ENCODE data around the gene FANCE. TPM values are rescaled to one million over a fixed set of nuclear protein-coding genes. Genes with fewer than 3 reads are reported as not detected.

Gene FANCE
- total RNA-seq, 1 donor from 2014 or later = 9.3 TPM

DNA sequence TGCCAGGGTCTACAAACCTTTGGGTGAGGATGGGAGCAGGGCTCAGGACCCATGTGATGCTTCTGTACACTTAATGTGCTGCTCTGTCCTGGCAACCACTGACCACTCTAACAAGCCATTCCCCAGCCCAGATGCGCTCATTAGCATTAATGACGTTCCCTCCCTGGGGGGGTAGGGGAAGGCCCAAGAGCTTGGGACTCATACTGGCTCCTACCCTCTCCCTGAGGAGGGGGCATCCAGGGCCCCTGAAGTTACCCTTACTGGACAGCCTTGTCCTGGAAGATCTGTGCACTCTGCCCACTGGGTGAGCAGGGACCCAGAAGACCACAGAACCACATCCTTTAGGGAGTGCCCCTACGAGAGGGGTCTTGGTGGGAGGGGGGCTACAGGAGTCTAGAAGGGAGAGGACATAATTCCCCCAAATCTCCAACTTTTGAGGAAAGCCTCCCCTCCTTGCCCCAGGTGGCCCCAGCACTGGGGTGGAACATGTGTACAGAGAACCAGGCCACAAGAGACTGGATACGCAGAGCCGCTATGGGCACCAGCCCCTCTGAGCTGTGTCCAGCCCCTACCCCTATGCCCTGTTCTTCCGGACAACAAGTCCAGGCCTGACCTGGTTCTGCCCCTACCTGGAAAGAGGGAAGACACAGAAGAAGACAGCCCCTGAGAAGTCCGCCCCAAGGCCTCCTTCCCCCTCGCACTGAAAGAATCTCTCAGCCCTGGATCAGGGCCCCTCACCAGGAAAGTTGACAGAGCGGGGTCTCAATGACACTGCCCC lies 43.3 kb downstream of the FANCE start:
- H3F3A ChIP-seq (ENCODE audit: low read depth) = peaks cover 28% of the 10 kb centered on the region
- no peaks in the 10 kb centered on the region for H3K9me3 ChIP-seq (ENCODE audit: low read depth)
- no peak for DNase-seq (ENCODE audit: low spot score)
- Mint-ChIP-seq H3K27ac (peak overlapping the region; percentile 94), H3K9me3 (no peaks in the 10 kb centered on the region), H3K4me1 (peaks cover 62% of the 10 kb centered on the region), H3K27me3 (ENCODE audit: insufficient read depth, low read depth) (peaks cover 21% of the 10 kb centered on the region), H3K4me3 (peak overlapping the region; percentile 90), H3K36me3 (peaks cover 4% of the 10 kb centered on the region)
- H3K36me3 ChIP-seq = no peaks in the 10 kb centered on the region
- H3K9ac ChIP-seq = no peak overlapping the region
- H2AFZ ChIP-seq (replicated peaks) = no peak overlapping the region
- H3K4me3 ChIP-seq = peak overlapping the region; percentile 80
- peak overlapping the region; percentile 89 for H3K4me2 ChIP-seq
- peaks cover 58% of the 10 kb centered on the region for H3K4me1 ChIP-seq
- H3K79me2 ChIP-seq (ENCODE audit: low read depth) = peaks cover 44% of the 10 kb centered on the region
- peaks cover 24% of the 10 kb centered on the region for H3K27me3 ChIP-seq
- TF ChIP-seq, protein P1, sequence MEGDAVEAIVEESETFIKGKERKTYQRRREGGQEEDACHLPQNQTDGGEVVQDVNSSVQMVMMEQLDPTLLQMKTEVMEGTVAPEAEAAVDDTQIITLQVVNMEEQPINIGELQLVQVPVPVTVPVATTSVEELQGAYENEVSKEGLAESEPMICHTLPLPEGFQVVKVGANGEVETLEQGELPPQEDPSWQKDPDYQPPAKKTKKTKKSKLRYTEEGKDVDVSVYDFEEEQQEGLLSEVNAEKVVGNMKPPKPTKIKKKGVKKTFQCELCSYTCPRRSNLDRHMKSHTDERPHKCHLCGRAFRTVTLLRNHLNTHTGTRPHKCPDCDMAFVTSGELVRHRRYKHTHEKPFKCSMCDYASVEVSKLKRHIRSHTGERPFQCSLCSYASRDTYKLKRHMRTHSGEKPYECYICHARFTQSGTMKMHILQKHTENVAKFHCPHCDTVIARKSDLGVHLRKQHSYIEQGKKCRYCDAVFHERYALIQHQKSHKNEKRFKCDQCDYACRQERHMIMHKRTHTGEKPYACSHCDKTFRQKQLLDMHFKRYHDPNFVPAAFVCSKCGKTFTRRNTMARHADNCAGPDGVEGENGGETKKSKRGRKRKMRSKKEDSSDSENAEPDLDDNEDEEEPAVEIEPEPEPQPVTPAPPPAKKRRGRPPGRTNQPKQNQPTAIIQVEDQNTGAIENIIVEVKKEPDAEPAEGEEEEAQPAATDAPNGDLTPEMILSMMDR (IDR thresholded peaks at IDR 0.05) = no peak
- TF ChIP-seq EZH2phosphoT487 (IDR thresholded peaks at IDR 0.05) (no peak), EZH2 (IDR thresholded peaks at IDR 0.05) (no peak)
- H4K20me1 ChIP-seq (ENCODE audit: low read depth) = peaks cover 57% of the 10 kb centered on the region
- H3K27ac ChIP-seq = no peak overlapping the region

DNA sequence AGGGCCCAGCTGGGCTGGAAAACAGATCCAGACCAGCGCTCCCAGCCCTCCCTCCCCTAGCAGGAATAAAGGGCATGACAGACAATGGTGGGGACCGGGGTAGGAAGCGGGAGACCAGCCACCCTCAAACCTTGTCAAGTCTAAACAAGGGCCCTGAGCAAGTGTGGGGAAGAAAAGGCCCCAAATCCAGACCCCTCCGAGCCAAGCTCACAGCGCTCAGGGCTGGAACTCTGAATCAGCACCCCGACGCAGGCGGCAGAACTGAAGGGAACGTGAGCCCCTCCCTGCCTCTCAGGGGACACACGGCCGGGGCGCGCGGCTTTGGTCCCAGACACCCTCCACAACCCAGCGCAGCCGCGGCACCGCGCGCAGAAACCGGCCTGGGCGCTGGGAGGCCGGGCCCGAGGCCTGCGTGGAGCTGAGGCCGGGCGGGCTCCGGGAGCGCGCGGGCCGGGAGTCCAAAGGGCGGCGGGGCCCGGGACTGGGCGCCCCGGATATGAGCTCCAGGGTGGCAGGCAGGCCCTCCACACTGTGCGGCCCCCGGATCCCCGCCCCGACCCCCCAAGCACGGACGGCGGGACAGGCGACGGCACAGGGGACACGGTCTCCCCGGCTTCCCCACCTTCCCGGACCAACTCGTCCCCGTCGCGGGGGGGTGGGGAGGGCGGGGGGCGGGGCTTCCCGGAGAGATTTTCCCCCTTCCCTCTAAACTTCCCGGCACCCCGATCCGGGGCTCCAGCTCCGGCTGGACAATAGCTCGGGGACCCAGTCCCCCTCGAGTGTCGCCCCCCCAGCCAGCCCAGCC lies 44.1 kb downstream of the FANCE start:
- peaks cover 38% of the 10 kb centered on the region for H3K79me2 ChIP-seq (ENCODE audit: low read depth)

DNA sequence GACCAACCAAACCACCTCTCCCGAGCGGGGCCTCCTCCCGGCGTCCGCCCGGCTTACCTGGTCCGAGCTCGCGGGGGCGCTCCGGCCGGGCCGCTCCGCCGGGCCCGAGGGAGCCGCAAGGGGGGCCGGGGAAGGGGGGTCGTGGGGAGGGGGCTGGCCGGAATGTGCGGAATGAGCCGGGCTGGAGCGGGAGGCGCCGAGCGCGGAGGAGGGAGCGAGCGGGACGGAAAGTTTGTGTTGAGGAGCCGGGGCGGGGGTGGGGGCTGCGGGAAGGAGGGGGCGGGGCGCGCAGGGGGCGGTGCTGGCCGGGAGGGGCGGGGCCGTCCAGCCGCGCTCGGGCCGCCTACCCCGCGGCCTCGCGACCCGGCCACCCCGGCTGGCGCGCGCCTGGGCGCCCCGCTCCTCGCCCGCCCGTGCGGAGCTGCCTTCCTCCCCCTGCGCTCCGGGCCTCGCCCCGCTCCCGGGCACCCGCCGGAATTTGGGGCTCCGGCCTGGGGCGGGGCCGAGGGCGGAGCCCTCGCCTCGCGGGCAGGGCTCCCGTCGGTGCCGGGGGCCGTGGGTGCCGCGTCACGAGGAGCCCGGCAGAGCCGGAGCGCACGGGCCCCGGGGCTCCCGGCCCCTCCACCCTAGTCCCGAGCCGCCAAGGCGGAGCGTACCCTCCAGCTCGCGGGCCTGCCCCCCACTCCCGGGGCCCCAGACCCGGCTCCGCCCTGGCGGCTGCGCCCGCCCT lies 44.9 kb downstream of the FANCE start, which contains the start of gene TEAD3:
TSS of gene TEAD3 (minus strand) at position 239 of the 730 bp plus-strand sequence.
- peaks cover 30% of the 10 kb centered on the region for H3K79me2 ChIP-seq (ENCODE audit: low read depth)
- Mint-ChIP-seq H3K36me3 (peaks cover 4% of the 10 kb centered on the region), H3K27ac (no peak within 1 kb of the TSS), H3K4me1 (peaks cover 56% of the 10 kb centered on the region), H3K27me3 (ENCODE audit: insufficient read depth, low read depth) (peaks cover 20% of the 10 kb centered on the region), H3K9me3 (no peaks in the 10 kb centered on the region), H3K4me3 (peak within 1 kb of the TSS; percentile 90)
- H3K9me3 ChIP-seq (ENCODE audit: low read depth) = no peaks in the 10 kb centered on the region
- peaks cover 43% of the 10 kb centered on the region for H3K4me1 ChIP-seq
- peak within 1 kb of the TSS; percentile 89 for H3K4me2 ChIP-seq
- peak within 1 kb of the TSS; percentile 83 for H2AFZ ChIP-seq (replicated peaks)
- peak within 1 kb of the TSS; percentile 80 for H3K4me3 ChIP-seq
- DNase-seq (ENCODE audit: low spot score) = peak; percentile 96
- no peaks in the 10 kb centered on the region for H3K36me3 ChIP-seq
- peaks cover 21% of the 10 kb centered on the region for H3F3A ChIP-seq (ENCODE audit: low read depth)
- H3K27ac ChIP-seq = peak within 1 kb of the TSS; percentile 49
- peak within 1 kb of the TSS; percentile 61 for H3K9ac ChIP-seq
- H4K20me1 ChIP-seq (ENCODE audit: low read depth) = peaks cover 41% of the 10 kb centered on the region
- H3K27me3 ChIP-seq = peaks cover 24% of the 10 kb centered on the region
- TF ChIP-seq EZH2 (IDR thresholded peaks at IDR 0.05) = no peak
- TF ChIP-seq, protein P1 (IDR thresholded peaks at IDR 0.05) = peak; percentile 52

More for the DNA sequence above, 44.1 kb downstream of the FANCE start:
- Histone ChIP-seq H2AFZ (replicated peaks) (no peak overlapping the region), H3K36me3 (no peaks in the 10 kb centered on the region), H3K4me3 (peak overlapping the region; percentile 80), H3F3A (ENCODE audit: low read depth) (peaks cover 21% of the 10 kb centered on the region), H3K4me1 (peaks cover 50% of the 10 kb centered on the region), H3K9ac (peak overlapping the region; percentile 61), H3K4me2 (peak overlapping the region; percentile 89), H3K9me3 (ENCODE audit: low read depth) (no peaks in the 10 kb centered on the region), H4K20me1 (ENCODE audit: low read depth) (peaks cover 49% of the 10 kb centered on the region), H3K27ac (peak overlapping the region; percentile 49), H3K27me3 (peaks cover 24% of the 10 kb centered on the region)
- peaks cover 61% of the 10 kb centered on the region for H3K4me1 Mint-ChIP-seq
- no peaks in the 10 kb centered on the region for H3K9me3 Mint-ChIP-seq
- H3K4me3 Mint-ChIP-seq = peak overlapping the region; percentile 90
- peaks cover 20% of the 10 kb centered on the region for H3K27me3 Mint-ChIP-seq (ENCODE audit: insufficient read depth, low read depth)
- H3K27ac Mint-ChIP-seq = no peak overlapping the region
- H3K36me3 Mint-ChIP-seq = peaks cover 4% of the 10 kb centered on the region
- TF ChIP-seq EZH2phosphoT487 (IDR thresholded peaks at IDR 0.05) = no peak
- TF ChIP-seq, protein P1 (IDR thresholded peaks at IDR 0.05) = no peak
- TF ChIP-seq EZH2 (IDR thresholded peaks at IDR 0.05) = no peak
- peak; percentile 77 for DNase-seq (ENCODE audit: low spot score)

All from neural progenitor cell (in vitro differentiated cells).